OCI-LY7 (cell line): Measurements from ENCODE around the gene SH3PXD2A. TPM values are rescaled to one million over a fixed set of nuclear protein-coding genes. Genes with fewer than 3 reads are reported as not detected.

Source experiments
- BruUV-seq: library from RNA; stranded (reverse); fragments of 400-500 nt; replicated peaks from 2 replicates; lab custom pipeline; 2021; lab: Mats Ljungman, UMichigan
- CTCF ChIA-PET: fragments of 300-600 bp; sonication (Branson Sonifier 250); formaldehyde crosslinking; loops from one replicate; lab custom pipeline; 2022; ENCODE audit warnings: antibody characterized with exemption; ENCODE audit not compliant: unreplicated experiment; lab: Charles Lee
- POLR2A ChIA-PET: fragments of 300-600 bp; sonication (Branson Sonifier 250); formaldehyde crosslinking; loops from one replicate; lab custom pipeline; 2022; ENCODE audit warnings: antibody characterized with exemption; lab: Charles Lee
- DNase-seq: peaks from one replicate; pipeline ENCODE4 v3.0.0-alpha.2; 2015; ENCODE audit warnings: low spot score
- H2AFZ ChIP-seq: fragments of 200-600 bp; sonication (generic), shearing (Covaris generic); 2 replicates; pipeline ENCODE4 v1.6.1; 2014; ENCODE audit warnings: mild to moderate bottlenecking, antibody characterized with exemption, low read length, moderate library complexity
- H3K27ac ChIP-seq: fragments of 200-600 bp; sonication (generic); 2 replicates; pipeline ENCODE4 v1.5.1; 2014; ENCODE audit warnings: mixed run types, low read depth, mild to moderate bottlenecking, moderate library complexity, low read length, inconsistent platforms; ENCODE audit not compliant: poor library complexity, severe bottlenecking
- H3K36me3 ChIP-seq: fragments of 200-600 bp; sonication (generic); 2 replicates; pipeline ENCODE4 v1.6.1; 2014; ENCODE audit warnings: mild to moderate bottlenecking, antibody characterized with exemption, low read length, moderate library complexity, mixed read lengths; ENCODE audit not compliant: insufficient read depth
- H3K4me1 ChIP-seq: fragments of 200-600 bp; sonication (generic); 2 replicates; pipeline ENCODE4 v1.5.1; 2014; ENCODE audit warnings: mild to moderate bottlenecking, low read length; ENCODE audit not compliant: insufficient read depth, poor library complexity, severe bottlenecking
- H3K4me2 ChIP-seq: fragments of 200-600 bp; sonication (generic); 2 replicates; pipeline ENCODE4 v1.6.1; 2014; ENCODE audit warnings: mild to moderate bottlenecking, low read length
- H3K4me3 ChIP-seq: fragments of 200-600 bp; sonication (generic); 2 replicates; pipeline ENCODE4 v1.5.1; 2014; ENCODE audit warnings: mild to moderate bottlenecking, low read depth, low read length; ENCODE audit not compliant: poor library complexity, severe bottlenecking
- H3K79me2 ChIP-seq: fragments of 200-600 bp; sonication (generic); 2 replicates; pipeline ENCODE4 v1.6.1; 2016; ENCODE audit warnings: low read depth, mild to moderate bottlenecking, low read length, moderate library complexity, mixed read lengths; ENCODE audit not compliant: insufficient read depth
- H3K9me2 ChIP-seq: fragments of 200-600 bp; sonication (generic); 2 replicates; pipeline ENCODE4 v1.6.1; 2016; ENCODE audit warnings: mild to moderate bottlenecking, low read length, mixed read lengths; ENCODE audit not compliant: insufficient read depth
- H3K9me3 ChIP-seq: fragments of 200-600 bp; sonication (generic); 2 replicates; pipeline ENCODE4 v1.6.1; 2014; ENCODE audit warnings: mild to moderate bottlenecking, mixed run types, low read length, mixed read lengths
- H4K20me1 ChIP-seq: fragments of 200-600 bp; sonication (generic); 2 replicates; pipeline ENCODE4 v1.6.1; 2014; ENCODE audit warnings: mild to moderate bottlenecking, antibody characterized with exemption, low read length, moderate library complexity, mixed read lengths; ENCODE audit not compliant: insufficient read depth
- EZH2phosphoT487 ChIP-seq: fragments of 200-600 bp; sonication (generic); IDR thresholded peaks from 2 replicates; pipeline ENCODE4 v1.6.1; 2018; ENCODE audit warnings: low read depth, borderline replicate concordance, mild to moderate bottlenecking, mixed run types, antibody characterized with exemption, low read length, moderate library complexity, mixed read lengths
- intact Hi-C: fragments of 100-400 bp; cut with micrococcal nuclease; formaldehyde crosslinking; loops from one replicate; pipeline ENCODE4 v1.10.0; 2022; ENCODE audit not compliant: unreplicated experiment
- total RNA-seq, 2 experiments: library from RNA; depleted of rRNA in 1 of 2; stranded (reverse); fragments of >200 nt in 1 of 2; shearing (Covaris generic) in 1 of 2; gene quantifications; 2 replicates each; pipeline ENCODE4 v1.2.3, GENCODE V29; 2014 to 2022
- TF ChIP-seq, protein P1 (sequence below): fragments of 200-600 bp; sonication (generic); conservative IDR thresholded peaks from 2 replicates; pipeline ENCODE4 v1.5.1; 2014; ENCODE audit warnings: mild to moderate bottlenecking, antibody characterized with exemption, low read length, moderate library complexity, mixed read lengths

SH3PXD2A gene
- total RNA-seq, 2 experiments from 2014 or later = 0.85 to 5.9 TPM

DNA sequence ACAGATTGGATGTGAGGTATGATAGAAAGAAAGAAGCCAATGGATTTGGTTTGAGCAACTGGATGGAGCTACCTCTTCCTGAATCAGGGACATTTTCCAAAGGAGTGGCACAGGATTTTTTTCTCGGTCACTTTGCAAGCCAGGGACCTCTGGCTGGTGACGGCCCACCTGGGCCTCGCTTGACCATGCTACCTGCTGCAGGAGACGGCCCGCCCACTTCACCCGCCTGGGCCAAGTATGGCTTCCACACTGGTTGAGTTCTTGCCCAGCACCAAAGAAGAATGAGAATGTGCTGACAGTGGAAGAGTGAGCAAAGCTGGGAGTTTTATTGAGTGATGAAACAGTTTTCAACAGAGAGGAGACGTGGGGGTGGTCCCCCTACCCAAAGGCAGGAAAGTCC lies 24.5 kb upstream of the SH3PXD2A start:
- no TSS peak for BruUV-seq
- H3K36me3 ChIP-seq = no peaks in the 10 kb centered on the region
- POLR2A ChIA-PET = no interaction called here

DNA sequence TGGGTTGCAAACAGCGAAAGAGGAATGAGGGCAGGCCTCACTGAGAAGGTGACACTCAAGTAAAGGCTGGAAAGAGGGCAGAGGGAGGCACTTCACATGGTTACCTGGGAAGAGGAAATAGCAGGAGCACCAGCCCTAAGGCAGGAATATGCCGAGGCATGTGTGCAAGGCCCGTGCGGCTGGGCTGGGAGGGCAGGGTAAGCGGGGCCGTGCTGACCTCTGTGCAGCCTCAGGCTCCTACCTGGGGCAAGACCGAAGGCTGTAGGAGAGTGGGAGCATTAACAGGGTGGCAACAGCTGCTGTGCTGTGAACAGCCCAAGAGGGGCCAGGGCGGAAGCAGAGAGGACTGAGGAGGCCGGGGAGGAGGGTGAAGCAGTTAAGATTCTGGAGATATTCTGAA lies 24.0 kb upstream of the SH3PXD2A start:
- Histone ChIP-seq H2AFZ (no peak overlapping the region), H3K27ac (no peak overlapping the region), H3K4me2 (no peak overlapping the region), H3K79me2 (no peaks in the 10 kb centered on the region), H3K36me3 (no peaks in the 10 kb centered on the region), H3K9me2 (no peaks in the 10 kb centered on the region), H4K20me1 (no peaks in the 10 kb centered on the region), H3K4me1 (no peaks in the 10 kb centered on the region), H3K4me3 (no peak overlapping the region), H3K9me3 (no peaks in the 10 kb centered on the region)
- intact Hi-C loops = no loop called here
- TF ChIP-seq, protein P1, sequence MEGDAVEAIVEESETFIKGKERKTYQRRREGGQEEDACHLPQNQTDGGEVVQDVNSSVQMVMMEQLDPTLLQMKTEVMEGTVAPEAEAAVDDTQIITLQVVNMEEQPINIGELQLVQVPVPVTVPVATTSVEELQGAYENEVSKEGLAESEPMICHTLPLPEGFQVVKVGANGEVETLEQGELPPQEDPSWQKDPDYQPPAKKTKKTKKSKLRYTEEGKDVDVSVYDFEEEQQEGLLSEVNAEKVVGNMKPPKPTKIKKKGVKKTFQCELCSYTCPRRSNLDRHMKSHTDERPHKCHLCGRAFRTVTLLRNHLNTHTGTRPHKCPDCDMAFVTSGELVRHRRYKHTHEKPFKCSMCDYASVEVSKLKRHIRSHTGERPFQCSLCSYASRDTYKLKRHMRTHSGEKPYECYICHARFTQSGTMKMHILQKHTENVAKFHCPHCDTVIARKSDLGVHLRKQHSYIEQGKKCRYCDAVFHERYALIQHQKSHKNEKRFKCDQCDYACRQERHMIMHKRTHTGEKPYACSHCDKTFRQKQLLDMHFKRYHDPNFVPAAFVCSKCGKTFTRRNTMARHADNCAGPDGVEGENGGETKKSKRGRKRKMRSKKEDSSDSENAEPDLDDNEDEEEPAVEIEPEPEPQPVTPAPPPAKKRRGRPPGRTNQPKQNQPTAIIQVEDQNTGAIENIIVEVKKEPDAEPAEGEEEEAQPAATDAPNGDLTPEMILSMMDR = no peak
- no peak for TF ChIP-seq EZH2phosphoT487
- no peak for DNase-seq
- ChIA-PET CTCF (no interaction called here), POLR2A (no interaction called here)
- no TSS peak for BruUV-seq

More for the DNA sequence above, 24.5 kb upstream of the SH3PXD2A start:
- Histone ChIP-seq H3K4me2 (no peak overlapping the region), H3K27ac (no peak overlapping the region), H2AFZ (no peak overlapping the region), H4K20me1 (no peaks in the 10 kb centered on the region), H3K9me2 (no peaks in the 10 kb centered on the region), H3K79me2 (no peaks in the 10 kb centered on the region), H3K9me3 (no peaks in the 10 kb centered on the region), H3K4me3 (no peak overlapping the region), H3K4me1 (no peaks in the 10 kb centered on the region)
- intact Hi-C loops = no loop called here
- CTCF ChIA-PET = no interaction called here
- no peak for DNase-seq
- TF ChIP-seq EZH2phosphoT487 = no peak
- TF ChIP-seq, protein P1 = no peak

DNA sequence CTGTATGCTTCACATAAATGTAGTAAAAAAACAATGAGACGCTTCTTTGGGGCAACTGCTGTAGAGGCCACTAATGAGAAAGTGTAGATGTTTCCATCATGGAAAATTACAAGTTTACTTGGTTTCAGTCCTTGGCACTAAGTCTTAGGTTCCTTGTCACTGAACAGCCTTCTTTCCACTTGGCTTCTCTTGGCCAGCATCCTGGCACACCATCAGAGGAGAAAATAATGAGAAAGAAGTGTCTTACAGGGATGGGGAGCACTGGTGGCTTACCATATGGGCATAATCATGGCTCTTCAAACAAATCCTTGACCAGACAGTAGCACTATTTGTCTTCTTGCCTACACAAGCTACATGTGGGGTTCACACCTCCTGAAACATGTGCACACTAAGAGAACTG lies 22.5 kb upstream of the SH3PXD2A start:
- ChIA-PET POLR2A (no interaction called here), CTCF (no interaction called here)
- Histone ChIP-seq H2AFZ (no peak overlapping the region), H3K9me2 (no peaks in the 10 kb centered on the region), H3K4me1 (no peaks in the 10 kb centered on the region), H3K27ac (no peak overlapping the region), H3K4me2 (no peak overlapping the region), H4K20me1 (no peaks in the 10 kb centered on the region), H3K9me3 (no peaks in the 10 kb centered on the region), H3K4me3 (no peak overlapping the region), H3K36me3 (no peaks in the 10 kb centered on the region), H3K79me2 (no peaks in the 10 kb centered on the region)
- DNase-seq = no peak
- no peak for TF ChIP-seq EZH2phosphoT487
- TF ChIP-seq, protein P1 = no peak
- intact Hi-C loops = no loop called here
- BruUV-seq = no TSS peak
